GM12892 (cell line): ENCODE results near the gene SEC22B.
"Not testable (repeated sequence)": the region's sequence is repeated elsewhere in the genome, so short reads cannot be mapped to it uniquely, and the experiment has no call there.

Experiments used
- POLR2A ChIP-seq: IDR thresholded peaks from 2 replicates; pipeline ENCODE4 v1.6.1; 2011; ENCODE audit warnings: low read depth, low read length, control low read depth
- POLR2AphosphoS5 ChIP-seq: IDR thresholded peaks from 2 replicates; pipeline ENCODE4 v1.6.1; 2011; ENCODE audit warnings: low read depth, low read length, control low read depth
- TAF1 ChIP-seq: IDR thresholded peaks from 2 replicates; pipeline ENCODE4 v1.6.1; 2011; ENCODE audit warnings: low read depth, mild to moderate bottlenecking, control low read depth, low read length, borderline replicate concordance

DNA sequence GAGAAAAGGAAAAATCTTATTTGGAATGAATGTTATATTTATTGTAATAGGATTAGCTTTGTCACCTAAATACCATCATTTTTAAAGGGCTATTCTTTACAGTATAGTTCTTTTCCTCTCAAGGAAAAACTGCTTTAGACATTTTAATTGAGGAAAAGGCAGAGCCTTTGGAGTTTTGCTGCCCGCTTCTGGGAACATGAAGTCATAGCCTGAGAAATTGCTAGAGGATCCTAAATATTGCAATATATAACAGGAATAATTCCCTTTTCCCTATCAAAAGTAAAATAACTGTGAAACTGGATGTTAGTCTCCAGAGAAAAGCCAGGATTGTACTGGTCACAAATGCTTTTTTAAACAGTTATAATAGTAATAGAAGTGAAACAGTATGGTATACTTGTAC lies 30.5 kb downstream of the SEC22B start:
- TF ChIP-seq POLR2A, TAF1, POLR2AphosphoS5: not testable (repeated sequence)
